ENCODE results near the gene NOP10. TPM values are rescaled to one million over a fixed set of nuclear protein-coding genes. Genes with fewer than 3 reads are reported as not detected.

Gene NOP10
- total and polyA plus RNA-seq, 7 experiments from 2014 or later, result 31.9 to 371 (median 77.8) TPM

DNA sequence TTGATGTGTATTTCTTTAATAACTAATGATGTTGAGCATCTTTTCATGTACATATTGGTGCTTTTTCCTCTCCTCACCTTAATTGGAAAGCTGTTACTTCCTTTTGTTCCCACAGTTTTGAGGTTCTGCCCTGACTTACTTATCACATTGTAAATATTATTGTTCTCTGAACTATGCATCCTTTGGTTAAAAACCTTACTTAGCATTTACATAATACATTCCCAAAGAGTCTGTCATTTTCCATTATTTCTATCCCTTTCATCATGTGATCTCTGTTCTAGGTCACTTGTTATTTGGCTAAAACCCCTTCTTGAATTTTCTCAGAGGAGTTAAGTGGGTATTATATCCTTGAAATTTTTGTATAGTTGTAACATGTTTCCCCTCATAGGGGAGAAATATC, 38.3 kb downstream of the NOP10 start:
- ChIA-PET POLR2A (no interaction called here), CTCF (no interaction called here)
- intact Hi-C loops (cut with micrococcal nuclease), result no loop called here
- no peak for DNase-seq
- H3K36me3 ChIP-seq (ENCODE audit: control insufficient read depth in 2 of 3, insufficient read depth in 3 of 3, low read length in 3 of 3), result no peaks in the 10 kb centered on the region
- H3K27ac Mint-ChIP-seq, result peak overlapping the region in 2 of 9 donors; percentile 29 to 55
- no peak overlapping the region for H3K4me3 ChIP-seq (ENCODE audit: low read length)
- H3K4me3 Mint-ChIP-seq, result peak overlapping the region in 2 of 10 donors; percentile 16 to 20
- H3K9me3 Mint-ChIP-seq, result peaks cover 0 to 2% (median 0%) of the 10 kb centered on the region in 11 donors
- no peaks in the 10 kb centered on the region for H3K27me3 Mint-ChIP-seq
- H3K4me1 ChIP-seq (ENCODE audit: control insufficient read depth in 2 of 2, insufficient read depth in 2 of 2, low read length in 2 of 2), result peaks cover 0 to 7% of the 10 kb centered on the region in 2 donors
- no peaks in the 10 kb centered on the region for H3K27me3 ChIP-seq (ENCODE audit: control insufficient read depth in 2 of 2, insufficient read depth in 2 of 2, low read length in 2 of 2)
- H3K27ac ChIP-seq (ENCODE audit: low read depth, low read length), result no peak overlapping the region
- ATAC-seq, result no peak
- no peaks in the 10 kb centered on the region for H3K9me3 ChIP-seq (ENCODE audit: control insufficient read depth in 2 of 3, low read length in 3 of 3)
- peaks cover 8 to 55% (median 24%) of the 10 kb centered on the region in 5 donors for H3K36me3 Mint-ChIP-seq
- H3K4me1 Mint-ChIP-seq, result peaks cover 15 to 97% (median 79%) of the 10 kb centered on the region in 7 donors

DNA sequence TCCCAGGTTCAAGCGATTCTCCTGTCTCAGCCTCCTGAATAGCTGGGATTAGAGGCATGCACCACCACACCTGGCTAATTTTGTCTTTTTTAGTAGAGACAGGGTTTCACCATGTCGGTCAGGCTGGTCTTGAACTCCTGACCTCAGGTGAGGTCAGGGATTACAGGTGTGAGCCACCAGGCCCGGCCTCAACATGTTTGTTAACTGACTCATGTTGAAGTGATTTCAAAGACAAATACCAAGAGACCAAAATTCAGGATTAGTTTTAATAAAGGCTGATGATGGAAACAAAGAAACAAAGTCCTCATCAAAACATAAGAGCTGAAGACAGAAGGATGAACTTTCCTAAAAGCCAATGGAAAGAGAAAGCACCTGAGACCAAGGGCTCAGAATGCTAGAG, 41.9 kb downstream of the NOP10 start:
- Histone ChIP-seq H3K36me3 (ENCODE audit: control insufficient read depth in 2 of 3, insufficient read depth in 3 of 3, low read length in 3 of 3) (no peaks in the 10 kb centered on the region), H3K27ac (ENCODE audit: low read depth, low read length) (no peak overlapping the region), H3K4me1 (ENCODE audit: control insufficient read depth in 2 of 2, insufficient read depth in 2 of 2, low read length in 2 of 2) (peaks cover 0 to 11% of the 10 kb centered on the region in 2 donors), H3K4me3 (ENCODE audit: low read length) (no peak overlapping the region), H3K9me3 (ENCODE audit: control insufficient read depth in 2 of 3, low read length in 3 of 3) (no peaks in the 10 kb centered on the region), H3K27me3 (ENCODE audit: control insufficient read depth in 2 of 2, insufficient read depth in 2 of 2, low read length in 2 of 2) (no peaks in the 10 kb centered on the region)
- DNase-seq (no peak), ATAC-seq (no peak)
- ChIA-PET CTCF (no interaction called here), POLR2A (interaction anchor here (2.8 kb wide), 1 partner anchor 37 kb away, joined by 19 read pairs; the partner anchor contains the start of gene SLC12A6)
- Mint-ChIP-seq H3K4me1 (peaks cover 5 to 100% (median 78%) of the 10 kb centered on the region in 7 donors), H3K27me3 (no peaks in the 10 kb centered on the region), H3K9me3 (peaks cover 0 to 2% (median 0%) of the 10 kb centered on the region in 11 donors), H3K36me3 (peaks cover 4 to 52% (median 23%) of the 10 kb centered on the region in 5 donors), H3K27ac (peak overlapping the region in 1 of 9 donors; percentile 46), H3K4me3 (no peak overlapping the region)
- intact Hi-C loops (cut with micrococcal nuclease), result no loop called here

DNA sequence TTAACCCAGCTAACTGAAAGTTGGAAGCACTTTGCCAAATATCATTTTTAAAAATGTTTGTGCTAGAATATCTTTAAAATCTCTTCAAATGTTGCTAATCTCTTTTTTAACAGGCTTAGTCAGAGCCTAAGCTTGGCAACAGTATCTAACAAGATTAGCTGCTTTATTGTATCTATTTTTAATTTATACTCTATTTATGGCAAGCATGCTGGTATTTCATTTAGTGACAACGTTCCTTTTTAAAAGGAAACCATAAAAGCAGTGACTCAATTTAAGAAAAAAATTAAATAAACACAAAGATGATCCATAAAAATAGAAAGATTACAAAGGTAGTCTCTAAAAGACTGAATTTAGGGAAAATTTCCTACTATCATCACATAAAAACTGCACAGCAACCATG, 45.9 kb downstream of the NOP10 start:
- DNase-seq, result no peak
- H3K4me1 Mint-ChIP-seq, result peaks cover 4 to 79% (median 60%) of the 10 kb centered on the region in 7 donors

DNA sequence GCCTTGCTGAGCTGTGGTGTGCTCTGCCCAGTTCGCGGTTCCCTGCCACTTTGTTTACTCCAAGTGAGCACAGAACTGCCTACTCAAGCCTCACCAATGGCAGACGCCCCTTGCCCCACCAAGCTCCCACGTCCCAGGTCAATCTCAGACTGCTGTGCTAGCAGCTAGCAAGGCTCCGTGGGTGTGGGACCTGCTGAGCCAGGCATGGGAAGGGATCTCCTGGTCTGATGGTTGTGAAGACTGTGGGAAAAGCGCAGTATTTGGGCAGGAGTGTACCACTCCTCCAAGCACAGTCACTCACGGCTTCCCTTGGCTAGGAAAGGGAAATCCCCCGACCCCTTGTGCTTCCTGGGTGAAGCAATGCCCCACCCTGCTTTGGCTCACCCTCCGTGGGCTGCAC, 50.3 kb downstream of the NOP10 start:
- ATAC-seq, result no peak
- Mint-ChIP-seq H3K4me3 (no peak overlapping the region), H3K36me3 (peaks cover 6 to 48% (median 40%) of the 10 kb centered on the region in 5 donors), H3K4me1 (peaks cover 6 to 66% (median 52%) of the 10 kb centered on the region in 7 donors), H3K9me3 (peaks cover 0 to 6% (median 0%) of the 10 kb centered on the region in 11 donors), H3K27me3 (no peaks in the 10 kb centered on the region), H3K27ac (peak overlapping the region in 2 of 9 donors; percentile 34 to 58)
- Histone ChIP-seq H3K9me3 (ENCODE audit: control insufficient read depth in 2 of 3, low read length in 3 of 3) (no peaks in the 10 kb centered on the region), H3K27ac (ENCODE audit: low read depth, low read length) (no peak overlapping the region), H3K27me3 (ENCODE audit: control insufficient read depth in 2 of 2, insufficient read depth in 2 of 2, low read length in 2 of 2) (no peaks in the 10 kb centered on the region), H3K4me1 (ENCODE audit: control insufficient read depth in 2 of 2, insufficient read depth in 2 of 2, low read length in 2 of 2) (peaks cover 0 to 4% of the 10 kb centered on the region in 2 donors), H3K36me3 (ENCODE audit: control insufficient read depth in 2 of 3, insufficient read depth in 3 of 3, low read length in 3 of 3) (peaks cover 0 to 6% (median 0%) of the 10 kb centered on the region in 3 experiments), H3K4me3 (ENCODE audit: low read length) (no peak overlapping the region)
- POLR2A ChIA-PET, result interaction anchor here (0.7 kb wide), 1 partner anchor 9 kb away, joined by 3 read pairs; no protein-coding TSS in a partner anchor
- no peak for DNase-seq
- intact Hi-C loops (cut with micrococcal nuclease), result loop anchor here in 1 of 2 donors (2.0 kb wide), 1 partner anchor 14 kb away; no protein-coding TSS in a partner anchor
- CTCF ChIA-PET, result no interaction called here

More for the DNA sequence above, 45.9 kb downstream of the NOP10 start:
- Mint-ChIP-seq H3K27ac (peak overlapping the region in 2 of 9 donors; percentile 12 to 39), H3K4me3 (peak overlapping the region in 2 of 10 donors; percentile 2), H3K27me3 (no peaks in the 10 kb centered on the region), H3K9me3 (no peaks in the 10 kb centered on the region), H3K36me3 (peaks cover 0 to 36% (median 22%) of the 10 kb centered on the region in 5 donors)
- ChIA-PET CTCF (no interaction called here), POLR2A (no interaction called here)
- no peak for ATAC-seq
- Histone ChIP-seq H3K9me3 (ENCODE audit: control insufficient read depth in 2 of 3, low read length in 3 of 3) (no peaks in the 10 kb centered on the region), H3K4me1 (ENCODE audit: control insufficient read depth in 2 of 2, insufficient read depth in 2 of 2, low read length in 2 of 2) (peaks cover 0 to 8% of the 10 kb centered on the region in 2 donors), H3K4me3 (ENCODE audit: low read length) (no peak overlapping the region), H3K36me3 (ENCODE audit: control insufficient read depth in 2 of 3, insufficient read depth in 3 of 3, low read length in 3 of 3) (peaks cover 0 to 6% (median 0%) of the 10 kb centered on the region in 3 experiments), H3K27me3 (ENCODE audit: control insufficient read depth in 2 of 2, insufficient read depth in 2 of 2, low read length in 2 of 2) (no peaks in the 10 kb centered on the region), H3K27ac (ENCODE audit: low read depth, low read length) (no peak overlapping the region)
- intact Hi-C loops (cut with micrococcal nuclease), result no loop called here

Small RNA genes lying within 50 kb of the gene (microRNA-seq; reads per million reads assigned to microRNA genes)
- not detected for gene MIR1233-1 (ENCODE audit: borderline microRNAs expressed)

Other genes starting within 250 kb of the NOP10 start
- gene EMC7, start 241.3 kb downstream of the NOP10 start, total RNA-seq, result 10 to 100 TPM; 30.1 to 65.1 (median 36.9) TPM
- gene EMC7, start 241.3 kb downstream of the NOP10 start, polyA plus RNA-seq, result 100 to 1,000 TPM in 1 of 2 donors, 10 to 100 TPM in 1; 95.0 to 112 TPM
- gene PGBD4, start 241.1 kb downstream of the NOP10 start, total RNA-seq, result 1 to 10 TPM; 3.2 to 6.5 (median 4.2) TPM
- 1 to 10 TPM; 1.5 to 2.0 TPM for gene PGBD4, start 241.1 kb downstream of the NOP10 start, polyA plus RNA-seq
- gene KATNBL1, start 133.0 kb downstream of the NOP10 start, total RNA-seq, result 10 to 100 TPM; 21.8 to 40.3 (median 33.0) TPM
- gene KATNBL1, start 133.0 kb downstream of the NOP10 start, polyA plus RNA-seq, result 10 to 100 TPM; 32.9 to 41.1 TPM
- gene EMC4, start 118.1 kb downstream of the NOP10 start, total RNA-seq, result 10 to 100 TPM; 62.4 to 83.8 (median 65.5) TPM
- 100 to 1,000 TPM; 166 to 212 TPM for gene EMC4, start 118.1 kb downstream of the NOP10 start, polyA plus RNA-seq
- gene SLC12A6, start 5.4 kb downstream of the NOP10 start, total RNA-seq, result 100 to 1,000 TPM in 4 of 5 experiments, 10 to 100 TPM in 1; 39.2 to 122 (median 111) TPM
- gene SLC12A6, start 5.4 kb downstream of the NOP10 start, polyA plus RNA-seq, result 10 to 100 TPM in 1 of 2 donors, 1 to 10 TPM in 1; 9.6 to 13.4 TPM
- gene NUTM1, start 179 bp upstream of the NOP10 start, total RNA-seq, result not detected
- not detected for gene NUTM1, start 179 bp upstream of the NOP10 start, polyA plus RNA-seq
- gene LPCAT4, start 24.1 kb upstream of the NOP10 start, total RNA-seq, result 10 to 100 TPM; 40.0 to 95.5 (median 63.4) TPM
- gene LPCAT4, start 24.1 kb upstream of the NOP10 start, polyA plus RNA-seq, result 10 to 100 TPM; 10.8 to 15.1 TPM
- 100 to 1,000 TPM; 147 to 361 (median 158) TPM for gene GOLGA8A, start 94.7 kb upstream of the NOP10 start, total RNA-seq
- gene GOLGA8A, start 94.7 kb upstream of the NOP10 start, polyA plus RNA-seq, result 1 to 10 TPM; 3.0 to 4.3 TPM
- 100 to 1,000 TPM; 285 to 393 (median 315) TPM for gene GOLGA8B, start 240.5 kb upstream of the NOP10 start, total RNA-seq
- 1 to 10 TPM; 2.5 to 8.6 TPM for gene GOLGA8B, start 240.5 kb upstream of the NOP10 start, polyA plus RNA-seq

Data from naive thymus-derived CD4-positive, alpha-beta T cell (primary cell).